ENCODE results near the gene NIT2. TPM values are rescaled to one million over a fixed set of nuclear protein-coding genes. Genes with fewer than 3 reads are reported as not detected.

Gene NIT2
- total RNA-seq, 2 donors from 2014 or later = 35.5 to 48.1 TPM

DNA sequence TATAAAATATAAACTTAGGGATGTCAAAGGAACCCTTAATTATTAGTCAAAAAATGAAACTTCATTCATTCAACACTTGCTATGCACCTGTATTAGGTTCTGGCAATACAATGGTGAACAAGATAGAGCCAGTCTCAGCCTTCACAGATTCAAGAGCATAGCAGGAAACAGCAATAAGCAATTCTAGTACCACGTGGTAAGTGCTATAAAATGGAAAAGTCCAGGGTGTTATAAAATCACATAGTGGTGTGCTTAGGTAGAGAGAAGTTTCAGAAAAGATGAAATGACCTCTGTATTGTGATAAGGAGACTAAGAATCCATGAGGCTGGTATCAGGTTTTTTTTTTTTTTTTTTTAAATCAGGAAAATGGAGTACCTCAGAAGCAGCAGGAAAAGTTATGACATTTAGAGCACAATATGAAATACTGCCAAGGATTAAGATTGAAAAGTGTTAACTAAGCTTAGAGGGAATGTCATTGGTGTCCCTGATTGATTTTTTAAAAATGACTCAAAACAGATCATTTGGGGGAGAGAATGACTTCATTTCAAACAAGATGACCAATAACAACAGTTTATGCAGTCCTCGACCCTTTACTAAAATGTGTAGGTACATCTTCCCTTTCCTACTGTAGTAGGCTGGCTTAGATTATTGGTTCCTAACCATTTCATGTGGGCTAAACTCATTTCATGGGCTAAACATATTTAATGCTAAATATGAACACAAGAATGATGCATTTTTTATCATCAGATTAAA, 61.3 kb downstream of the NIT2 start:
- peaks cover 17% of the 10 kb centered on the region for H3K36me3 ChIP-seq (ENCODE audit: control insufficient read depth, insufficient read depth, low read length)
- H3K9me3 ChIP-seq (ENCODE audit: control insufficient read depth, low read length) = no peaks in the 10 kb centered on the region
- H3K4me1 ChIP-seq (ENCODE audit: control insufficient read depth, insufficient read depth, low read length) = no peaks in the 10 kb centered on the region
- peaks cover 12% of the 10 kb centered on the region for H3K36me3 Mint-ChIP-seq (ENCODE audit: low read depth)
- H3K27me3 ChIP-seq (ENCODE audit: control insufficient read depth, insufficient read depth, low read length, poor library complexity, severe bottlenecking) = no peaks in the 10 kb centered on the region
- no peaks in the 10 kb centered on the region for H3K9me3 Mint-ChIP-seq
- H3K9ac ChIP-seq (ENCODE audit: extremely low read depth, low read length, poor library complexity, severe bottlenecking) = no peak overlapping the region
- H3K4me3 ChIP-seq (ENCODE audit: low read length) = no peak overlapping the region
- 93 to 96% methylated on average over 1 to 2 of the region's 2 CpGs for WGBS, 2 experiments (ENCODE audit: insufficient coverage in 1 of 2, insufficient read length in 1 of 2)
- H3K4me1 Mint-ChIP-seq = peaks cover 18% of the 10 kb centered on the region
- H3K27ac ChIP-seq (ENCODE audit: low read depth, low read length) = no peak overlapping the region
- H3K27ac Mint-ChIP-seq = no peak overlapping the region
- H3K4me3 Mint-ChIP-seq = no peak overlapping the region
- no peak for DNase-seq
- no peaks in the 10 kb centered on the region for H3K27me3 Mint-ChIP-seq (ENCODE audit: insufficient read depth)
- TF ChIP-seq, protein P1, sequence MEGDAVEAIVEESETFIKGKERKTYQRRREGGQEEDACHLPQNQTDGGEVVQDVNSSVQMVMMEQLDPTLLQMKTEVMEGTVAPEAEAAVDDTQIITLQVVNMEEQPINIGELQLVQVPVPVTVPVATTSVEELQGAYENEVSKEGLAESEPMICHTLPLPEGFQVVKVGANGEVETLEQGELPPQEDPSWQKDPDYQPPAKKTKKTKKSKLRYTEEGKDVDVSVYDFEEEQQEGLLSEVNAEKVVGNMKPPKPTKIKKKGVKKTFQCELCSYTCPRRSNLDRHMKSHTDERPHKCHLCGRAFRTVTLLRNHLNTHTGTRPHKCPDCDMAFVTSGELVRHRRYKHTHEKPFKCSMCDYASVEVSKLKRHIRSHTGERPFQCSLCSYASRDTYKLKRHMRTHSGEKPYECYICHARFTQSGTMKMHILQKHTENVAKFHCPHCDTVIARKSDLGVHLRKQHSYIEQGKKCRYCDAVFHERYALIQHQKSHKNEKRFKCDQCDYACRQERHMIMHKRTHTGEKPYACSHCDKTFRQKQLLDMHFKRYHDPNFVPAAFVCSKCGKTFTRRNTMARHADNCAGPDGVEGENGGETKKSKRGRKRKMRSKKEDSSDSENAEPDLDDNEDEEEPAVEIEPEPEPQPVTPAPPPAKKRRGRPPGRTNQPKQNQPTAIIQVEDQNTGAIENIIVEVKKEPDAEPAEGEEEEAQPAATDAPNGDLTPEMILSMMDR (conservative IDR thresholded peaks at IDR 0.05) = no peak

DNA sequence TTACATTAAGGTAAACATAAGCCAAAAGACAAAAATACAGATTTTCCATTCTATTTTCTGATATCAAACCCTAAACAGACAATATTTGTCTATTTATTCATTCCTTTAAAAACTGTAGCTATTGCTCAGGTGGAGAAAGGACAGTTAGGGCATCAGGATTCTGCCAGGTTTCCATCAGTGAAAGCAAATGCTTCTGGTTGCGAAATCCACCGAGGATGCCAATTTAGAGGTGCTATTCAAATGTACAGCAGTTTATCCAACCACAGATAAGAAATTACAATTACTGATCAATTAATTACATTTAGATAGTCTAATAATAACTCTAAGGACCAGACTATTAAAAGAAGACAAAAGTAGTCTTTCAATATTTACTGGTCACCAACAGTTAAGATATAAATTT, 62.4 kb downstream of the NIT2 start:
- no peak overlapping the region for H3K4me3 Mint-ChIP-seq
- peaks cover 12% of the 10 kb centered on the region for H3K36me3 ChIP-seq (ENCODE audit: control insufficient read depth, insufficient read depth, low read length)
- WGBS, 2 experiments (ENCODE audit: insufficient coverage in 1 of 2, insufficient read length in 1 of 2) = 91% methylated on average over 2 of the region's 2 CpGs; no CpG with 5 or more reads in 1 of the 2 experiments

DNA sequence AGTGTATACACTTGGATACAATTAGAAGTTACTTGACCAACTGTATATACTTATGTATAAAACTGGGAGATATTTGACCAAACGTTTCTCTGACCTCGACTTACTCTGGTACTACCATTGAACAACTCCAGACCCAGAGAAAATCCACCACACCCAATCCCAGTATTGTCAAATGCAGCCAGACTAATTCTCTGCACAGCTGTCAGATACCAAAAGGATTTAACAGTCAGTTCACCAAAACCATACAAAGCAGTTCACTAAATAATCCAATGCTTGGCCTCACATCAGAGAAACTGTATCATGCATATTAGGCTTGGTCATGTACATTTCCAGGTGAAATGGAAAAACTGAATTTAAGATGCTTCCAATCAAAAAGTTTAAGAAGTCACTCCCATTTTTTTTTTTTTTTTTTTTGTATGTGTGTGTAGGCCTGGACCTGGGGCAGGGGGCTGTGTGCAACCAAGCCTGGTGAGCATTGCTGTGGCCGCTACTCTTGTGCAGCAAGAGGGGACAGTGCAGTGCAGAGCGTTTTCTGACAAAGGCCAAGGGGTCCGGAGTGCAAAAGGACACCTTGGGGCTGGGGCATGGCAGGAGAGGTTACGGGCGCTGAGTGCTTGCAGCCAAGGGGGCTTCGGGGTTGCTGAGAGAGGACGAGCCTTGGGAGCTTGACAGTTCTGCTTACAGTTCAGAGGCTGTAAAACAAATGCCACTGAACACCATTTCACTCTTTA, 64.9 kb downstream of the NIT2 start:
- Mint-ChIP-seq H3K27ac (no peak overlapping the region), H3K27me3 (ENCODE audit: insufficient read depth) (no peaks in the 10 kb centered on the region), H3K4me3 (peak overlapping the region; percentile 76), H3K36me3 (ENCODE audit: low read depth) (peaks cover 9% of the 10 kb centered on the region), H3K9me3 (no peaks in the 10 kb centered on the region), H3K4me1 (peaks cover 17% of the 10 kb centered on the region)
- Histone ChIP-seq H3K4me1 (ENCODE audit: control insufficient read depth, insufficient read depth, low read length) (no peaks in the 10 kb centered on the region), H3K27ac (ENCODE audit: low read depth, low read length) (no peak overlapping the region), H3K27me3 (ENCODE audit: control insufficient read depth, insufficient read depth, low read length, poor library complexity, severe bottlenecking) (no peaks in the 10 kb centered on the region), H3K9me3 (ENCODE audit: control insufficient read depth, low read length) (no peaks in the 10 kb centered on the region), H3K4me3 (ENCODE audit: low read length) (peak overlapping the region; percentile 96), H3K9ac (ENCODE audit: extremely low read depth, low read length, poor library complexity, severe bottlenecking) (peak overlapping the region; percentile 87), H3K36me3 (ENCODE audit: control insufficient read depth, insufficient read depth, low read length) (peaks cover 2% of the 10 kb centered on the region)
- TF ChIP-seq, protein P1 (conservative IDR thresholded peaks at IDR 0.05) = no peak
- 75 to 82% methylated on average over 6 to 9 of the region's 9 CpGs for WGBS, 2 experiments (ENCODE audit: insufficient coverage in 1 of 2, insufficient read length in 1 of 2)
- DNase-seq = no peak

More for the DNA sequence above, 62.4 kb downstream of the NIT2 start:
- Mint-ChIP-seq H3K27me3 (ENCODE audit: insufficient read depth) (no peaks in the 10 kb centered on the region), H3K4me1 (peaks cover 18% of the 10 kb centered on the region), H3K27ac (no peak overlapping the region), H3K9me3 (no peaks in the 10 kb centered on the region), H3K36me3 (ENCODE audit: low read depth) (peaks cover 12% of the 10 kb centered on the region)
- TF ChIP-seq, protein P1 (conservative IDR thresholded peaks at IDR 0.05) = no peak
- Histone ChIP-seq H3K4me3 (ENCODE audit: low read length) (no peak overlapping the region), H3K27me3 (ENCODE audit: control insufficient read depth, insufficient read depth, low read length, poor library complexity, severe bottlenecking) (no peaks in the 10 kb centered on the region), H3K4me1 (ENCODE audit: control insufficient read depth, insufficient read depth, low read length) (no peaks in the 10 kb centered on the region), H3K9me3 (ENCODE audit: control insufficient read depth, low read length) (no peaks in the 10 kb centered on the region), H3K9ac (ENCODE audit: extremely low read depth, low read length, poor library complexity, severe bottlenecking) (no peak overlapping the region), H3K27ac (ENCODE audit: low read depth, low read length) (no peak overlapping the region)
- DNase-seq = no peak
